Uterus (tissue), 2 donors: ENCODE measurements around the gene PAPOLB.

Experiments used
- POLR2A ChIP-seq, 2 donors: fragments of 450-650 bp; IDR thresholded peaks; one replicate each; pipeline ENCODE4 v1.6.1; 2016; ENCODE audit warnings: antibody characterized with exemption in 2 of 2, mild to moderate bottlenecking in 1 of 2, moderate library complexity in 1 of 2
- TF ChIP-seq, protein P1 (sequence below), 4 experiments: fragments of 200-600 bp in 2 of 4; fragments of 450-650 bp in 2 of 4; sonication (generic) in 2 of 4; IDR thresholded peaks; one replicate each; pipeline ENCODE4 v1.5.1; 2016 to 2019; ENCODE audit warnings: antibody characterized with exemption in 4 of 4, mild to moderate bottlenecking in 2 of 4, moderate library complexity in 1 of 4

GRCh38 chr7:4838626-4839334, 23.1 kb downstream of the PAPOLB start:
- TF ChIP-seq POLR2A (IDR thresholded peaks at IDR 0.05): no peak
- TF ChIP-seq, protein P1, sequence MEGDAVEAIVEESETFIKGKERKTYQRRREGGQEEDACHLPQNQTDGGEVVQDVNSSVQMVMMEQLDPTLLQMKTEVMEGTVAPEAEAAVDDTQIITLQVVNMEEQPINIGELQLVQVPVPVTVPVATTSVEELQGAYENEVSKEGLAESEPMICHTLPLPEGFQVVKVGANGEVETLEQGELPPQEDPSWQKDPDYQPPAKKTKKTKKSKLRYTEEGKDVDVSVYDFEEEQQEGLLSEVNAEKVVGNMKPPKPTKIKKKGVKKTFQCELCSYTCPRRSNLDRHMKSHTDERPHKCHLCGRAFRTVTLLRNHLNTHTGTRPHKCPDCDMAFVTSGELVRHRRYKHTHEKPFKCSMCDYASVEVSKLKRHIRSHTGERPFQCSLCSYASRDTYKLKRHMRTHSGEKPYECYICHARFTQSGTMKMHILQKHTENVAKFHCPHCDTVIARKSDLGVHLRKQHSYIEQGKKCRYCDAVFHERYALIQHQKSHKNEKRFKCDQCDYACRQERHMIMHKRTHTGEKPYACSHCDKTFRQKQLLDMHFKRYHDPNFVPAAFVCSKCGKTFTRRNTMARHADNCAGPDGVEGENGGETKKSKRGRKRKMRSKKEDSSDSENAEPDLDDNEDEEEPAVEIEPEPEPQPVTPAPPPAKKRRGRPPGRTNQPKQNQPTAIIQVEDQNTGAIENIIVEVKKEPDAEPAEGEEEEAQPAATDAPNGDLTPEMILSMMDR (IDR thresholded peaks at IDR 0.05): no peak
